ENCODE data around the gene FGF6. TPM values are rescaled to one million over a fixed set of nuclear protein-coding genes. Genes with fewer than 3 reads are reported as not detected.

Gene FGF6
- total RNA-seq, 1 experiment from 2014 or later, result not detected

GRCh38 chr12:4431436-4431835 is 14.2 kb downstream of the FGF6 start:
- ChIA-PET CTCF (no interaction called here), POLR2A (no interaction called here)
- ATAC-seq (no peak), DNase-seq (ENCODE audit: low read depth, low spot score) (no peak)
- H3K27ac ChIP-seq (ENCODE audit: low read length), result no peak overlapping the region
- in situ Hi-C loops (cut with HindIII; ENCODE audit: low pct_unique_long_range_greater_than_20kb, low sequenced_read_pairs) (no loop called here), intact Hi-C loops (cut with micrococcal nuclease; ENCODE audit: unreplicated experiment) (no loop called here)
- H3K27me3 ChIP-seq (ENCODE audit: control insufficient read depth, insufficient read depth, low read length), result no peaks in the 10 kb centered on the region
- H3K9me3 ChIP-seq (ENCODE audit: control insufficient read depth, insufficient read depth, low read depth, low read length), result no peaks in the 10 kb centered on the region
- no peak overlapping the region for H3K4me3 ChIP-seq (ENCODE audit: low read depth in 2 of 2, low read length in 2 of 2)
- BruUV-seq (replicated peaks), result no TSS peak
- no peaks in the 10 kb centered on the region for H3K36me3 ChIP-seq (ENCODE audit: control insufficient read depth, insufficient read depth, low read length)
- no peaks in the 10 kb centered on the region for H3K4me1 ChIP-seq (ENCODE audit: control insufficient read depth, insufficient read depth, low read length)
- TF ChIP-seq TCF7L2 (IDR thresholded peaks at IDR 0.05; ENCODE audit: low read depth, low read length) (no peak), SIN3A (IDR thresholded peaks at IDR 0.05; ENCODE audit: borderline replicate concordance, insufficient read depth, low read depth, low read length) (no peak), CTCF (IDR thresholded peaks at IDR 0.05) (no peak), REST (IDR thresholded peaks at IDR 0.05; ENCODE audit: insufficient read depth in 1 of 2, low read depth in 2 of 2, low read length in 1 of 2) (no peak), POLR2AphosphoS5 (IDR thresholded peaks at IDR 0.05; ENCODE audit: low read depth, low read length) (no peak)

GRCh38 chr12:4424422-4424821 is 21.2 kb downstream of the FGF6 start:
- intact Hi-C loops (cut with micrococcal nuclease; ENCODE audit: unreplicated experiment) (loop anchor here (5.0 kb wide), 1 partner anchor 103 kb away; no protein-coding TSS in a partner anchor), in situ Hi-C loops (cut with HindIII; ENCODE audit: low pct_unique_long_range_greater_than_20kb, low sequenced_read_pairs) (no loop called here)
- POLR2A ChIA-PET, result no interaction called here
- no peak for ATAC-seq
- Histone ChIP-seq H3K36me3 (ENCODE audit: control insufficient read depth, insufficient read depth, low read length) (no peaks in the 10 kb centered on the region), H3K27me3 (ENCODE audit: control insufficient read depth, insufficient read depth, low read length) (no peaks in the 10 kb centered on the region), H3K4me3 (ENCODE audit: low read depth in 2 of 2, low read length in 2 of 2) (no peak overlapping the region), H3K9me3 (ENCODE audit: control insufficient read depth, insufficient read depth, low read depth, low read length) (no peaks in the 10 kb centered on the region), H3K27ac (ENCODE audit: low read length) (no peak overlapping the region), H3K4me1 (ENCODE audit: control insufficient read depth, insufficient read depth, low read length) (no peaks in the 10 kb centered on the region)
- CTCF ChIA-PET, result no interaction called here
- no peak for TF ChIP-seq REST (IDR thresholded peaks at IDR 0.05; ENCODE audit: insufficient read depth in 1 of 2, low read depth in 2 of 2, low read length in 1 of 2)
- no peak for TF ChIP-seq TCF7L2 (IDR thresholded peaks at IDR 0.05; ENCODE audit: low read depth, low read length)
- no peak for TF ChIP-seq SIN3A (IDR thresholded peaks at IDR 0.05; ENCODE audit: borderline replicate concordance, insufficient read depth, low read depth, low read length)
- TF ChIP-seq POLR2AphosphoS5 (IDR thresholded peaks at IDR 0.05; ENCODE audit: low read depth, low read length), result no peak
- no peak for TF ChIP-seq CTCF (IDR thresholded peaks at IDR 0.05)
- no TSS peak for BruUV-seq (replicated peaks)
- DNase-seq (ENCODE audit: low read depth, low spot score), result no peak
